Measurements from ENCODE around the gene ENAH.

The ENAH gene

DNA sequence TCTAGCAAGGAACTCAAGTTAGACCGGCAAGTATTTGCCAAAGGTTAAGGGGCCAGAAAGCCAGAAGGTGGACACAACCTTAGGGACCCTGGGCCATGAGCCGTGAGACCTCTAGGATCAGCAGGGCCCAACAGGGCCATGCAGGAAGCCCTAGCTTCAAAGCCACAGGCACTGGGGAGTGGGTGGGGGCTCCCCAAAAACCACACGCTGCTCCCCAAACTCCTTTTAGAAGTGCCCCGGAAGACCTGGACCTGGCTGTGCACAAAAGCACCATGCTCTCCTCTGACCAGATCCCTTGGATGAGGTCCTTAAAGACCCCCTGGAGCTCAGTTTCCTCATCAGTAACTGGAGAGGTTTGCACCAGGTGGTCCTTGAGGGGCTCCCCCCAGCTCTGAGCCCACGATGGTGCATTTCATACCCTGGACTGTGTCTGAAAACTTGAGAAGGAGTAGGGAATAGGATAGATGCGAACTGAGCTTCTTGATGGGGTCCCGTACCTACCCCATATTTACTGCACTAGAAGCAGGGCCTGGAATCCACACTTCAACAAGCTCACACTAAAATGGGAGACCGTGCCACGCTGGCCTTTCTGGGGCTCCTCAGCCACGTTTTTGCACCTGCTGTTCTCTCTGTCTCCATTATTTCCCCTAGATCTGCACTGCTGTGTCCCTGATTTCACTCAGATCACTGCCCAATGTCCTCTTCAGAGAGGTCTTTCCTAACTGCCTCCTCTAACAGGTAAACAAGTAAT, 184.5 kb downstream of the ENAH start:
- DNase-seq = peak; percentile 51

DNA sequence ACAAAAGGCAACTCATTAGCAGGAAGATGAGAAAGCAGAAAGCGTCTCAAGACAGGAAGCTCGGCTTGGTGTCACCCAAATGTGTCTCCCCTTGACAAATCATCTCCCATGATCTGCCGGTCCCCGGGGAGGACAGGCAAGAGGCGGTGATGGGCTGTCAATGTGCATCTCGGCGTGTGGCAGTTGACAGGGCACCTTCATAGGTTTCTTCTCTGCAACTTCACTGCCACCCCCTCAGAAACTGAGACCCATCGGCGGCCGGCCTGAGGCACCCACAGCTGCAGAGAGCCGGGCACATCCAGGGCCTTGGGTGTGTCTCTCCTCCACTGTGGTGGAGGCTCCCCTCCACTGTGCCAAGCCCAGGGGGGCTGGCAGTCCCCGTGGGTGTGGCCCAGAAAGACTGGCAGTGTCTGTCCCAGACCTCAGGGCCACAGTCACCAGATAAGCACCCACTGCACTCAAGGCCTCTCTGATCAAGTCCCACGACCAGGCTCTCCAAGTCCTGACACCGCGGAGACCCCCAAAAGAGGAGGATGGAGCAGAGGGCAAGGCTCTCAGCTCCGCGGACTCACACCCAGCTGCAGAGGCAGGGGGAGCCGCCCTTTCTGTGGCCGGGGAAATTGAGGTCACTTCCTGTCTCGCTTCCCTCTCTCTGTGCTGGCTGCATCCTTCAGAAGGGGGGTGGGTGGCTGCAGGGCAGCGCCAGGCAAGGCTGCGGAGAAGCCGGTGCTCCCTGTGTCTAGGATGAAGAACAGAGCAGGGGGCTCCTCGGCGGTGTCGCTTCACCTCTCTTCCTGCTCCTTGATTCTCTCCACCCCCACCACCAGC, 185.5 kb downstream of the ENAH start:
- DNase-seq = peak; percentile 87

DNA sequence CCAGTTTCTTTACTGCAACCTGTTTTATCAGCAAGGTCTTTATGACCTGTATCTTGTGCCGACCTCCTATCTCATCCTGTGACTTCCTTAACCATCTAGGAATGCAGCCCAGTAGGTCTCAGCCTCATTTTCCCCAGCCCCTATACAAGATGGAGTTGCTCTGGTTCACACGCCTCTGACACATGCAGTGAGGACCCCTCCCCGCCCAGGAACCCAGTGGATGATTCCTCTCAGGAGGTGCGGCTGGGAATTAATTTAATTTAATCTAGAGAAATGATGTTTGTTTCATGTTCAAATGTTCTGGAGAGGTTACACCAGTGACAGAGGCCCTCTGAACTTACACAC, 186.1 kb downstream of the ENAH start:
- DNase-seq = no peak

DNA sequence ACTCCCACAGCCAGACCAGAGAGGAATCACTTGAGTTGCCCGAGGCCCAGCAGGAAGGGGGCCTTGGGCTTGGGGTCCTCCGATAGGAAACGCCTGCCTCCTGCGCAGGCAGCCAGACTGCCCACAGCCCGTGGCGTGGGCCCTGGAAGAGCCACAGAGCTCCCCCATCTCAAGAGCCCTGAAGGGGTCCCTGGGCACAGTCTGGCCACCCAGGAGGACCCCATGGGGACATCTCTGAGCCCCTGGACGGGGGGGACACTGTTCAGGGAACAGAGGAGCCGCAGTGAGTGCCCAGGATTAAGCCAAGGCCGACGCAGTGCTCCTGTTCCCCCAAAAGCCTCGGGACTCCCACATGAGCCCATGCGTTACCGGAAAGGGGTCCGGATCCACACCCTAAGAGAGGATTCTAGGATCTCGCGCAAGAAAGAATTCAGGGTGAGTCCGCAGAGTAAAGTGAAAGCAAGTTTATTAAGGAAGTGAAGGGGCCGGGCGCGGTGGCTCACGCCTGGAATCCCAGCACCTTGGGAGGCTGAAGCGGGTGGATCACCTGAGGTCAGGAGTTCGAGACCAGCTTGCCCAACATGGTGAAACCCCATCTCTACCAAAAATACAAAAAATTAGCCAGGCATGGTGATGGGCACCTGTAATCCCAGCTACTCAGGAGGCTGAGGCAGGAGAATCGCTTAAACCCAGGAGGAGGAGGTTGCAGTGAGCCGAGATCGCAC, 187.0 kb downstream of the ENAH start:
- DNase-seq = no peak

DNA sequence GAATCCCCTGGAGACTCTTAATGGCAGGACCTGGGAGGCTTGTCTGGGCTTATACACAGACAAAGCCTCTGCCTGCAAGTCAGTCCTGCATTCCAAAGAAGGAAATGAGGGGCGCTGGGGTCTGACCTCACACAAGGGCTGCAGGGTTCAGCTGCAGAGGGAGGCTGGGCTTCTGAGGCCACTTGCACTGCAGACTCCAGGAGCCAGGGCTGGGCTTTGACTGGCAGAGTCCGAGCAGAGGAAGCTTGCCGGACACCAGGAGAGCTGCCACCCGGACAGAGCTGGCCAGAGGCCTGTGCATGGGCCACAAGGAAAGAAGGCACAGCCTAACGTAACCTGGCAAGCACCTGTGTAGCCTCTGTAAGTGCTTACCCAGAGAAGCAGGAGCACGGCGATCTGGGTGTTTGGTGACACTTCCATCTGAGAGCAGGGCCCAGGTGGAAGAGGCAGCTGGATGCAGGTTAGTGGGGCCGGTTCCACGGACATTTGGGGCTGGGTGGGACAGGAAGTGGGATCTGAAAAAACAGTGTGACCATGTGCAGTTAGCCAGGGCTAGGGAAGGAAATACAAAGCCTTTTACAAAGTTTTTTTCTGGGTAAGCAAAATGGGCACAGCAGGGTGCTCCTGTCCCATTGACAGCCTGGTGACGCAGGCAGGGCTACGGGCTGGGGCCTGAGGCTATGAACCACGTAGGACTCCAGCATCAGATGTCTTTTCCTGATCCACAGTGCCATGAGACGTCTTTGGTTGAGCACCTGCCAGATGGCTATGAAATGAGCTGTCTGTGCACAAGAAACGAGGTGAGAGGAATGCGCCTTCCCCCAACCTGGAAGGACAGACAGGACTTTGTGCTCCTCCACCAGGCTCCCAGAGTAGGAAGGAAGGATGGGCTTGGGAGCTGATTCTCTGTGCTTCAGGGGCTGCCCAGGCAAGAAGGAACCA, 187.8 kb downstream of the ENAH start:
- no peak for DNase-seq

DNA sequence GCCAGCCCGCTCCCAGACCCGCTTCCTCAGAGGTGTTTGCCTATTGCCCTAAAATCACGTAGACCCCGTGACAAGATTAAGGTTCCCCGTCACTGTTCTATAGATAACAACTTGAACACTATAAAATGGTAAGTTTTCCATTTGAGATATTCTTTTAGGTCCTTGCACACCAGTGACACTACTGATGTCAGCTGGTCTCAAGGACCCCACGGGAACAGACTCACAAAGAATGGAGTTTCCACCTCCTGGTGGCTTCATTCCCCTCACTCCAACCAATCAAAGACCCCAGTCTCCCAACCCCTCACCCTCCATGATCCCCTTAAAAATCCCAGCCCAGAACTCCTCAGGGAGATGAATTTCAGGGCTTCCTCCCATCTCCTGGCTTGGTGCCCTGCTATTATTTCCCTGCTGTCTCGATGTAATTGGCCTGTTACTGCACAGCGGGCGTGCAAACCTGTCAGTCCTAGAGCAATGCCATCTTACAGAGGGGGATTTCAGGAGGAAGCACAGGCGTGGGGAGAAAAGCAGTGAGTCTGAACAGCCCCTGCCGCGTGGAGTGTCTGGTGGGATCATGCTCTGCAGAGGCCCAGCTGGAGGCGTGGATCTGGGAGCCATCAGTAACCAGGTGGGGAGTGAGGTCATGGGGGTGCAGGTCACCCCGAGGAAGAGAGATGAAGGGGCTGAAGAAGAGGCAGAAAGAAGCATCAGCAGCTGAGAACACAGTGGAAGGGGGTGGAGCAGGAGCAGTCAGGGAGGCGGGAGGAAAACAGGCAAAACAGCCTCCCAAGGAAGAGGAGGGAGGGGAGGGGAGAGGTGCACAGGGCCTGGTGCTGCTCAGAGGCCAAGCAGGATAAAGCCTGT, 190.0 kb downstream of the ENAH start:
- no peak for DNase-seq

DNA sequence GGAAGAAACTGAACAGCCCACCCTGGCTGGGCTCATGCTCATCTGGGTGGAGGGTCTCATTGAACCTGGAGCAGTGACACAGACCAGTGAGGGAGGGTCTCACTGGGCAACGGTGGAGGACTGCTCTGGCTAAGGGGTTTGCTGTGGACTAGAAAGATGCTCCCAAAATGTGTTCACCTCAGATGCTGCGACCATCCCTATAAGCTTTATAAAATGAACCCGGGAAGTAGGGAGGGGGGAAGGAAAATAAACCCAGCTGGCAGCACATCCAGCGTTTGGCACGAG, 190.6 kb downstream of the ENAH start:
- no peak for DNase-seq

DNA sequence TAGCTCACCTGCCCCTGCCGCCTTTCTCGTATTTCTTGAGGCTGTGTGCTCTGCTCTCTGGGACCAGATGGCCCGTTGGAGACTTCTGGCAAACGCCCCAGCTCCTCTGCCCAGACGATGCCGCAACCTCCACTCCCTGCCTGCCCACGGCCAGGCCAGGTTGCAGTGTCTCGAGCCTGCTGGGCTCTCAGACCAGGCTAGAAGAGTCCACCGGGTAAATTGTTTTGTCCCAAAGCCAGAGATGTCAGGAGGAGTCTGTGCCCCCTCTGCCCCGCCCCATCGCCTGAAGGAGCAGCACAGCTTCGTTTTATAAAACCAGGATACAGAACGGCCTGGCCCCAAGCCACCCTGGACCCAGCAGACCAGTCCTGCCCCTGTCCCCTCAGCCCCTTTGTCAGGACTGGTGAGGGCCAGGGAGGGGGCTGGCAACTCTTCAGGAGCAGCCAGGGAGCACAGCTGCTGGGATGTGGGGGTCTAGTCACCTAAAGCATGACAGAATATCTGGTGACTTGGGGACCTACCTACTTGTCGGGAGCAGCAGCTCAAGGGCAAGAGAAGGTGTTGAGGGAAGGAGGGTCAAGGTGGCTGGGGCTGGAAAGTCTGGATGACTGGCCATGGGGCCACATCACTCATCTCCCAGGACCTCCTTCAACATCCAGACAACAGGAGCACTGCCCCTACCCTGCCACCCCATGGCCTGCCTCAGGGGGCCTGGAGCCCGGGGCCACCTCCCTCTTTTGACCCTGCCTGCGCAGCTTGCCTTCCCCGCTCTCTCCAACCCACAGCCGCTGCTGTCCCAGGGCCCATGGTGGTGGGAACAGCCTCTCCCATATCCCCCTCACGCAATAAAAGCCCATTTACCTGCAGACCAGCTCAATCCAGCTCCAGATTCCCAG, 191.1 kb downstream of the ENAH start:
- no peak for DNase-seq

DNA sequence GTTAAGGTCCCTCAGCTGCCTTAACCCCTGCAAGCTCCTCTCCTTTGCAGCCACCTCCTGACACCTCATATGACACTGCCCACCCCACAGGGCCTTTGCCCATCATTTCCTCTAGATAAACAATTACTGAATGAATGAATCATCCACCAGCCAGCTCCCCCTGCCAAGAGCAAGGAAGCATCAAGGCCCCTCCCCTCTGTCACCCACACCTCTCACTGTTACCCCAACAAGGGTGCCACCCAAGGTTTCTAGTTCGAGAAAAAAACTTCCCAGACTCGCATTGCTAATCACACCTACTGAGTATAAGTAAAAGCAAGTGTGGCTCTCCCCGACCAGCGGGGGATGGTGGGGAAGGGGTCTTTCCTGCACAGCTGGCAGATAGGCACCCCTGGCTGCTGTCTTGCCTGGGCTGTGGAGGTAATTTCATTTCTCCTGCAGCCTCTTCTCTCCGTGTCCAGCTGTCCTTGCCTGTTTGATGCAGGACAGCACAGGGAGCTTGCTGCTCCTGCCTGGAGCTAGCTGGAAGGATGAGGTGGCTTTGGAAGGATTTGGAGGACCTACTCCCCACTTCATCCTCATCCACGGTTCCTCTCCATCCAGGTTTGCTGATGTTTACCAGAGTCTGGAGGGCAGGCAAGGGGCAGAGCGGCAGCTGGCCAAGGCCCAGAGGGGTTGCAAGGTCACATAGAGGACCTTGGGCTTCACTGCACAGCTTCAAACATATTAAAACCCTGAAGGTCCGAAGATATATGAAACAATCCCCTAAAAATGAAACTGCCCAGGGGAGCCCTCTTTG, 192.0 kb downstream of the ENAH start:
- DNase-seq = peak; percentile 52

DNA sequence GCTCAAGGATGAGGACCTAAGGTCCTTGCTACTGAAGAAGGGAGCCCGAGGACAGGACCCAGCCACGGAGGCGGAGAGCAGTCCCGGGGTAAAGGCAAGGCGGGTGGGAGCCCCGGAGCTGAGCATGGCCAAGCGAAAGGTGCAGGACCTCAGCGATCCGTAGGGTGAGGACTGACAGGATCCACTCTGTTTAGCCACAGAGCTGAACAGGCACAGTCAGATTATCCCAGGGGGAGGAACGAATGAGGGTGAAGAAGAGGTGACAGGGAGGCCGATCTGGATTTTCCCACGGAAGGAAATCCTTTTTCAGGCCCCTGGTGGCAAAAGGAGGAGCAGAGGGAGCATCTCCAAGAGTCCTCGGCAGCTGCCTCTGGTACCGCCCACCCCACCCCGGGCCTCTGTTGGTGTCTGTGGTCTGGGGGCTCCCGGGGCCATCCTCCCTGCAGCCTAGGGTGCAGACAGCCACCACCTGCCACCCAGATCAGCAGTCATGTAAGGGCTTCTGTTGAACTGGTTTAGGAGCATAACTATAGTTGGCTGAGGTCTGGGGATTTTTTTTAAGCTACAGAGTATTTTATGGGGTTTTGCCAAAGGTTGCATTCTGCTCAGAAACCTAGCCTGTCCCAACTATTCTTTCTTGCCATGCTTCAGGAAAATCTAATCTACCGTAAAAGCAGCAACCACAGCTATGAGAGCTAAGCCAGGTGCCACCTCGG, 192.7 kb downstream of the ENAH start:
- DNase-seq = no peak

DNA sequence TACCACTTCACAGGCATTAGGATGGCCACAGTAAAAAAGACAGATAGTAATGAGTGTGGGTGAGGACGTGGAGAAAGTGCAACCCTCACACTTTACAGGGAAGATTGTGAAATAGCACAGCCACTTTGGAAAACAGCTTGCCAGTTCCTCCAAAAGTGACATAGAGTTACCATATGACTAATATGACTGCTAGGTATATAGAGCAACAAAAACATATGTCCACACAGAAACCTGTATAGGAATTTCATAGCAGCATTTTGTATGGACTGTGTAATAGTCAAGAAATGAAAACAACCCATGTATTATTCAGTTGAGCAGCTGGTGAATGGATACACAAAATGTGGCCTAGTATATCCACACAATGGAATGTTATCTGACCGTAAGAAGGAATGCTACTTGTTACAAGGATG, 194.7 kb downstream of the ENAH start:
- DNase-seq = no peak

DNA sequence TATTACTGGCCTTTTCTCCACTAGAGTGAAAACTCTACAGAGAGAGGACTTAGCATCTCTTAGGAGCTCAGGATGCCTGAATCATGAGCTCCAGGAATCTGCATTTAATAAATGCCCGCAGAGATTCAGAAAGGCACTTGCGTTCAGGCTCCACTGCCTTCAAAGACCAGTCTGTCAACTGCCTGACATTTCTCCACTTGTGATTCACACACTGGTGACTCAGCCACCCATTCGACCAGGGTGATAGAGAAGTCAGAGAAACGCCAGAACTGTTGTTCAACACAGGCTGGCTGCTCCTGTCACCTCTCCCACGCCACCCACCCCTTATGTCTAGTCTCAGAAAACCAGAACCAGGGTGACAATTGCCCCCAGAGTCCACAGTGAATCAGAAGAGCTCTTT, 198.2 kb downstream of the ENAH start:
- peak; percentile 87 for DNase-seq

DNA sequence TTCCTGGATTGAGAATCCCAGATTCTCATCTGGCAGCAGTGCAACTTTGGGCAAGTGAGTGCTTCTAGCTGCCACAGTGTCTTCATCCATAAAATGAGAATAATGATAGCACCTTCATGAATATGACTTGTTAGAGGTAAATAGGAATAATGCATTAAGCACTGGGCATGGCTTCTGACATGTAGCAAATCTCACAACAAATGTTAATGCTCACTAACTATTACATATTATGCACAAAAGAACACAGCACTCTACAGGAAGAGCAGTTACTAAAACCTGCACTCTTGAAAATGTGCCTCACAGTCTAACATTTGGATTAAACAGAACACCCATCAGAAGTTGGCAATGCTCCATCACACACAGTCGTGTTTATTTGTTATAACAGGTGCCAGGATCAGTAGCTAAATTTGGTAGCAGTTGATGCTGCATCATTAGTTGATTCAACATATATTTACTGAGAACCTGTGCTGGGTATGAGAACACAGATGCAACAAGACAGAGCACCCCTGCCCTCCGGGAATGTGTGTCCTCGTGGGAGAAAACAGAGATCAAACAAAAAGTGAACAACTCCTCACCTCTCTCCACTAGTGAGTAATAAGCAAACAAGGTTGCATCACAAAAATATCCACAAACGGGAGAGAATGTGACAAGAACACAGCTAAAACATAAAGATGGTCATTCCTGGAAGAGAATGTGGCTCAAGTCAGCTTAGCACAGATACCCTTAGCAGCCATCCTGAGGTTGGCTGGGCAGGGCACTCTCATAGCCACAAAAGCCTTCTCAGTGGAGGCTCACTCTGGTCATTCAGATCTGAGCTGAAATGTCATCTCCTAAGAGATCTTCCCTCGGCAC, 198.9 kb downstream of the ENAH start:
- no peak for DNase-seq

DNA sequence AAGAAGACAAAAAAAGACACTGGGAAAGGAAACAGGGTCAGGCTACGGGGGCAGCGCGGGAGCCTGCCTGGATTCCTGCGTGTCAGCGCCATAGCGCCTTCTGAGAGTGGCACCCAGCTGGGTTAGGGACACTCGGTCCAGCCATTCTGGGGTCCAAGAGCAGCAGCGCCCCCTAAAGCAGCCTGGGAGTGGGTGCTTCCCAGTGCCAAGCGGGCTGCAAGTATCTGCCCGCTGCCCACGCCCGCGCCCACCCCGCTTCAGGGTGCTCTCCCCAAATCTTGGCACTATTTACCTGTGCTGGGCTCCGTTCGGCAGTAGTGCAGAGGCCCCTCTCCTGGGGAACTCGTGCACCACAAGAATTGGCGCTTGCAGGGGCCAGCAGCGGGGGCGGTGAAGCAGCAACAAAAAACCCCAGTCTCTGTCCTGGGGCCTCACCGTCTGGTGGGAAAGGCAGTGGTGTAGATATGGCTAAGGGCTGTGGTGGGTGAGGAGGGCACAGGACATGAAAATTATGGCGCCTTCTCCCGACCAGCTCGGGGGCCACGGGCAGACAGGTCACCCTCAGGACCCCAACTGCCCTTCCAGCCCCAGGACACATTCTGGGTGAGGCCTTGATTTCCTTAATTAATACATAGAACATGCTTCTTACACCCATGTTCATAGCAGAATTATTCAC, 200.9 kb downstream of the ENAH start:
- no peak for DNase-seq

DNA sequence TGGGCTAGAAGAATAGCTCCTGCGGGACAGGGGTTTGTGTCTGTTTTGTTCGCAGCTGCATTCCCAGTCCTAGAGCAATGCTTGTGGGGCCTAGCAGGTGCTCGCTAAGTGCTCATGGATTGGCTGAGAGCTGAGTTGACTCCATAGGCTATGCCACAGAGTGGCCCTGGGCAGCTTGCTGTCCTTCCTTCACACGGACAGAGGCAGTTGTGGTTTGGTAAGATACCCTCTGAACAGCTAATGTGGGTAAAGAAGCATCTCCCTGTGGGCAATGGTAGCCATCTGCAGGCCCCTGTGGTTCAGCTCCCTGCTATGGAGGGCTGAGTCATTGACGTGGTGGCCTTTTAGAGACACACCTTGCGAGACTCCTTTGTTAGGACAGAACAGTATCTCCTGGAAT, 201.6 kb downstream of the ENAH start:
- no peak for DNase-seq

DNA sequence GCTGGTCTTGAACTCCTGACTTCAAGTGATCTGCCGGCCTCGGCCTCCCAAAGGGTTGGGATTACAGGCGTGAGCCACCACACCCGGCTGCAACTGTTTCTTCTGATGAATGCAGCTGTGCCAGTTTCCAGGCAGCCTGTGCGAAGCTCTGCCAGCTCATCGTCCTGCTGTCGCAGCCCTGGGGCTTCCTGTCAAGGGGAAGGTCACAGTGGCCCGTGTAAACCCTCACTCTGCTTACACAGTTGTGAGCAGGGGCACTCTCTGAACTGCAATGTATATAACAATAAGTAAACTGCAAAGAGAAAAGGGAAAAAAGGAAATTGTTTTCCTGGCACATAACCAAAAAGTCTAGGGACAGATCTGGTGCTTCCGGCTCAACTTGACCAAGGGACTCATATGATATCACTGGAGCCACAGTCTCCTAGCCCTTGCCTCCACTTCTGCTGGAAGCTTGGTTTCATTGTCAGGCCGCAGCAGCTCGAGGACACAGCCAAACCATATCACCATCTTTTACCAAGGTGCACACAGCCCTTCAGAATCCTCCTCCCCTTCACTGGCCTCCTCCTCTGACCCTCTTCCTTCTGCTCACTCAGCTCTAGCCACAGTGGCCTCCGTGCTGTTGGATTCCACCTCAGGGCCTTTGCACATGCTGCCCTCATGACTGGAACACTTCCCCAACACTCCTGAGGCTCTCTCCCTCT, 202.3 kb downstream of the ENAH start:
- DNase-seq = no peak

DNA sequence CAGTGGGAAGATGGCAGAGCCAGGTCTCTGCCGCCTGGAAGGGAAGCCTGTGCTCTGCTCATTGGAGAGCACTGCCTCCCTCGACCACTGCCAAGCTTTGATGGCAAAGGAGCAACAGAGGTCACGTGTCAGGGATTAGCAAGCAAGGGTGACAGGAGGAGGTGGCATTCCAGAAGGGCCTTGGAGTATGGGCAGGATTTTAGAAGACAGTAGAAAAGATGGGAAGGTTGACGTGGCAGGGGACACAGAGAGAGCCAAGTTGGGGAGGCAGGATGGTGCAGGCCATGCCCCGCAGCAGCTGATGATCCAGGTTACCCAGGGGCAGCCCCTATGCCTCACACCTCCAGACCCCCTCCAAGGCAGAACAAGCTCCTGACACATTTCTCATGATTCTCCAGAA, 203.1 kb downstream of the ENAH start:
- no peak for DNase-seq
